GM18517 (cell line): ENCODE measurements around the gene PRKACA.

Source experiments
- ATAC-seq: cut with Tn5 transposase; IDR thresholded peaks from one replicate; pipeline ENCODE4 v1.9.1; 2021; ENCODE audit warnings: mild to moderate bottlenecking, moderate library complexity; ENCODE audit not compliant: unreplicated experiment

Gene PRKACA

GRCh38 chr19:14117668-14118164 lies at the start of gene PRKACA:
TSS of gene PRKACA (minus strand) at chr19:14117762. CDS start at chr19:14117547, 215 bp downstream.
- peak; percentile 85 for ATAC-seq

GRCh38 chr19:14166999-14167575 lies 49.5 kb upstream of the PRKACA start:
- no peak for ATAC-seq

- ATAC-seq: no peak
Measured at GRCh38 chr19:14165990-14166830, 48.6 kb upstream of the PRKACA start.

- ATAC-seq: no peak
Measured at GRCh38 chr19:14164724-14165493, 47.3 kb upstream of the PRKACA start.

DNA sequence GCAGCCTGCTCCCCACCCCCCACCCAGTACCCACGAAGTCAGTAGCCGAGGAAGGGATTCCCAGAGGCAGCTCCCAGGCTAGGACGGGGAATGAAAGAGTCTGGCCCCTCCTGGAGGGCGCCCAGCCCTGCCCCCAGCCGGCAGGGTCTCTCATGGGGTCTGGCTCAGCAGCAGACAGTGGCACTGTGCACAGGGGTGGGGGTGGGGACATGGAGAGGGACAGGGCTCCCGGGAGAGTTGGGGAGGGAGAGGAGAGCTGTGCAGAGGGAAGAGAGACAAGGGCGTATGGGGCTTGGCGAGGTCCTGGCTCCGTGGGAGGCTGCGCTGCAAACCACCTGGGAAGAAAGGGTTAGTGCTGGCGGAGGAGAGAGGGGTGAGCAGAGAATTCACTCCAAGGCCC lies 46.5 kb upstream of the PRKACA start:
- ATAC-seq: no peak

GRCh38 chr19:14162871-14163297 lies 45.3 kb upstream of the PRKACA start:
- ATAC-seq: no peak

DNA sequence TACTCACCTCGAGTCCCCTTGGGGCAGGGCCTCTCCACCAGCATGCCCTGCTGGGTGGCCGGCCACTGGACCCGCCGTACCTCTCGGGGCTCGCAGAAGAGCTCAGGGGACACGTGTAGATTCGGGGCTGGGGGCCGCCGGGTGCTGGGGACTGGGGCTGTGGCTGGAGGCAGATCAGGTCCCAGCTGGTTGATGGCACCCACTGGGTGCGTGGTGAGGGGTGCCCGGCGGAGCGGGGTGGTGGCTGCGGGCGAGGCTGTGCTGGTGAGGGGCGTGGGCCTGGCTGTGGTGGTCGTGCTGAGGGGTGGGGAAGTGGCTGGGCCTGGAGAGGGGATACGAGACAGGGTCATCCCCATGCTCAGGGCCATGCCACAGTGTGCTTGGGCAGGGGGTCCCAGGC lies 43.7 kb upstream of the PRKACA start:
- no peak for ATAC-seq

DNA sequence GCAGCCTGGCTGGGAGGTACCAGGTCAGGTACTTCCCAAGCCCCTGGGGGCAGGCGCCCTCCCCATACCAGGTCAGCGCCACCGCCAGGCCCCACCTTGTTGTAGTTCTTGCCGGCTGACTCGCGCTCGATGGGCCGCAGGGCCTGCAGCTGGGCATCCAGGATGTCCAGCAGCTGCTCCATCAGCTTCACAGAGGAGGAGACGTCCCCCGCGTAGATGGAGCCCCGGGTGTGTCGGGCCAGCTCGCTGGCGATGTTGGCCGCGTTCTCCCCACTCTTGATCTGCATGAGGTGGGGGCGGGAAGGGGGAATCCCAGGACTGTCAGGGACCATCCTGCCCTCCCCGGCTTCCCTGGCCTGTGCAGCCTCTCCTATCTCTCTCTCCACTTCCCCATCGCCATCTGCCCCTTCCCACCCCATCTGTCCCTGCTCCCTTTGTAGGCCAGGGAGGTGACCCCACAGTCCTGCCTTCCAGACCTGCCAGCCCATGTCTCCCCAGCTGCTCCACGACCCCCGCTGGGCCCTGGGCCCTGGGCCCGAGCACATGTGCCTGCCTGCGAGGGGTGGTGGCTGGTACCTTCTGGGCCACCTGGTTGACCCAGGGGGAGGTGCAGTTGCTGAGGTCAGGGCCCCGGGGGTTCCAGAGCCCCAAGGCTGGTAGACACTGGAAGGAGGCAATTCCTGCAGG lies 42.6 kb upstream of the PRKACA start:
- ATAC-seq: no peak

DNA sequence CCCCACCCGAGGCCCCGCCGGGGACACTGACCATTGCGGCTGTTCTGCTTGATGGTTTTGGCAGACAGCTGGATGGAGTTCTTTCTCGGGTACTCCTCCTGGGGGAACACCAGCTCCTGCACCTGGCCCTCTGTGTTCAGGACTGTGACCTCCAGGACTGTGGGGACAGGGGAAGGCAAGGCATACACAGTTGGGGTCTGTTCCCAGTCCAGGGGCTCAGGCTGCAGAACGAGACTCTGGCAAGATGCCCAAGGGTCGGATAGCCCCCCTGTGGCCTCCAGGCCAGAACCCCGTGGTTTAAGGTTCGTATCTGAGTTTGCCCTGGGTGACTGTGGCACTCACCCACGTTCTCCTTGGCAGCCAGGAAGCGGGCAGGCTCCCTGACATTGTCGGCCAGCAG lies 41.5 kb upstream of the PRKACA start:
- no peak for ATAC-seq

DNA sequence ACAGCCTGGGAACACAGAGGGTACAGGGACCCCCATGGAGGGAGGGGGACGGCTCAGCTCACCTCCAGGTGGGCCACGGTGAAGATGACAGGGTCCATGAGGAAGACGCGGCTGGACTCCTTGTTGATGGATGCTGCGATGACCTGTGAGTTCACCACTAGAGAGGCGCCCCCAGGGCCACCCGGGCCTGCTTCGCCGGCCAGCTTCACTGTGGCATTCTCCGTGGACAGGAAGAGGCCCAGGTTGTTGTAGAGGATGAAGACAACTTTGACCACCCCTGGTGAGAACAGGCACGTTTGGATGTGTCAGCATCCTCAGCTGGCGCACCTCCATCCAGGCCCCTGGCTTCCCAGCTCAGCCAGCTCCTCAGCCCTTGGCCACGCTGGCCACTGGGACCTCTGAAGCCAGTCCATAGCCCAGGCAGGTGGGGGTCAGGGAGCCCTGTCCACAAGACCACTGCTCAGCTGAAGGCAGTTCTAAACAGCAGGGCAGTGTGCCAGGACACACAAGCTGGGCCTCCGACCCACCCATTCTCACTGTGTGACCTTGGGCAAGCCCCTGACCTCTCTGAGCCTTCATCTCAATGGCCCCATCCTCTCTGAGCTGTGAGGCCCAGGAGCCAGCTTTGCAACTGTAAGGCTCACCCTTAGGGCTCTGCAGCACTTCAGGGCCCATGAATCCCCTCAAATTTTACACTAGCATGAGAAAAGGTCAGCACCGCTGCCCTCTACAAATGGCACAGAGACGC lies 40.9 kb upstream of the PRKACA start:
- no peak for ATAC-seq

GRCh38 chr19:14156971-14157717 lies 39.6 kb upstream of the PRKACA start:
- no peak for ATAC-seq

- ATAC-seq: no peak
Measured at GRCh38 chr19:14156122-14156521, 38.6 kb upstream of the PRKACA start.

- ATAC-seq: no peak
Measured at GRCh38 chr19:14155371-14155770, 37.8 kb upstream of the PRKACA start.

DNA sequence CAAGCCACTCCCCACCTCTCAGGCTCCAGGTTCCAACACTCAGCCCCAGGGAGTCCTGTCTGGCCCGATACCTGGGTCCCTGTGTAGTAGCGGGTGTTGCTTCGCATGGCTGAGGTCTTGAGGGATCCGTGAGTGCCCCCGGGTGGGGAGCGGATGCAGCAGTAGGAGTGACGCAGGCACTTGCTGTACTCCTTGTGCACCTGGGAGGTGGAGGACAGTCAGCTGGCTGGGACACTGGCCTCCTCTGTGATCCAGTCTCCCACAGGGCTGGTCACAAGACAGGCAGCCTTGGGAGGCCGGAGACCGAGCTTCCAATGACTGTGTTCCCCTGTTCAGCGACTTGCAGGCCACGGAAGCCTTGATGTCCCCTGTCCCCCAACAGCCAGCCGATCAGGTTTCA lies 35.2 kb upstream of the PRKACA start:
- ATAC-seq: no peak

GRCh38 chr19:14150770-14151661 lies 33.5 kb upstream of the PRKACA start:
- ATAC-seq: no peak

GRCh38 chr19:14150041-14150769 lies 32.6 kb upstream of the PRKACA start:
- no peak for ATAC-seq

DNA sequence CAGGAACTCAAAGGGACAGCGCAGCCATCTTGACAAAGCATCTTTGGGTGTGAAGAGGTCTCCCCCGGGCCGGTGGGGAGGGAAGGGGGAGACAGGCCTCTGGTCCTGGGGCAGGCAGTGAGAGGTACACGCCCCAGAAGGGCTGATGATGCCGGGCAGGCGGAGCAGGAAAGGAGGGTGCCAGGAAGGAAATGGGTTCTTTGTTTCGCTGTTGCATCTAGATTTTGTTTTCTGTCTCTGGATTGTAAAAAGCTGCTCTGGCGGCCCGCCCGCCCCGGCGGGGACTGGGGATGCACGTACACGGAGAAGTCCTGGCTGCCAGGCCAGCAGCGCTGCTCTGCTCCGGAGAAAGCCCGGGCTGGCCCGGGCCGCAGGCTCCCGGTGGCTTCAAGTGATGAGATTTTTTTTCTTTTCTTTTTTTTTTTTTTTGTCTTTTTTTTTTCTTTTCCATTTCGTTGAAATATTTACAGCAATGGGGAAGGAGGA lies 32.0 kb upstream of the PRKACA start:
- ATAC-seq: no peak
